OCI-LY1 (cell line): ENCODE results near the gene HTR2C.

Experiments used
- H2AFZ ChIP-seq: fragments of 200-600 bp; sonication (generic), shearing (Covaris generic); 2 replicates; pipeline ENCODE4 v1.6.0; 2014; ENCODE audit warnings: antibody characterized with exemption, mild to moderate bottlenecking, low read length
- H3F3A ChIP-seq: fragments of 200-600 bp; sonication (generic), shearing (Covaris generic); 2 replicates; pipeline ENCODE4 v1.6.0; 2014; ENCODE audit warnings: mild to moderate bottlenecking, antibody characterized with exemption, low read length, moderate library complexity; ENCODE audit not compliant: insufficient read depth
- H3K27ac ChIP-seq: fragments of 200-600 bp; sonication (generic); 2 replicates; pipeline ENCODE4 v1.5.1; 2014; ENCODE audit warnings: low read length, mixed run types, mild to moderate bottlenecking, low read depth; ENCODE audit not compliant: poor library complexity, severe bottlenecking
- H3K27me3 ChIP-seq: fragments of 200-600 bp; sonication (generic); 2 replicates; pipeline ENCODE4 v1.6.0; 2014; ENCODE audit warnings: antibody characterized with exemption, mild to moderate bottlenecking, low read length, moderate library complexity; ENCODE audit not compliant: insufficient read depth
- H3K36me3 ChIP-seq: fragments of 200-600 bp; sonication (generic); 2 replicates; pipeline ENCODE4 v1.6.1; 2014; ENCODE audit warnings: mild to moderate bottlenecking, antibody characterized with exemption, low read length, moderate library complexity, mixed read lengths; ENCODE audit not compliant: insufficient read depth
- H3K4me1 ChIP-seq: fragments of 200-600 bp; sonication (generic); 2 replicates; pipeline ENCODE4 v1.5.1; 2014; ENCODE audit warnings: mild to moderate bottlenecking, low read length, moderate library complexity; ENCODE audit not compliant: insufficient read depth, severe bottlenecking
- H3K4me2 ChIP-seq: fragments of 200-600 bp; sonication (generic), shearing (Covaris generic); 2 replicates; pipeline ENCODE4 v1.6.1; 2014; ENCODE audit warnings: low read length
- H3K4me3 ChIP-seq: fragments of 200-600 bp; sonication (generic); 2 replicates; pipeline ENCODE4 v1.5.1; 2014; ENCODE audit warnings: low read length, low read depth, mild to moderate bottlenecking, mixed read lengths; ENCODE audit not compliant: poor library complexity, severe bottlenecking
- H3K79me2 ChIP-seq: fragments of 200-600 bp; shearing (Covaris generic); 2 replicates; pipeline ENCODE4 v1.6.1; 2016; ENCODE audit warnings: mixed run types, low read length, mixed read lengths; ENCODE audit not compliant: insufficient read depth
- H3K9ac ChIP-seq: fragments of 200-600 bp; sonication (generic), shearing (Covaris generic); 2 replicates; pipeline ENCODE4 v1.6.1; 2014; ENCODE audit warnings: mild to moderate bottlenecking, low read length, mixed read lengths
- H3K9me2 ChIP-seq: fragments of 200-600 bp; sonication (generic), shearing (Covaris generic); 2 replicates; pipeline ENCODE4 v1.6.1; 2014; ENCODE audit warnings: low read depth, mild to moderate bottlenecking, low read length, mixed read lengths
- H3K9me3 ChIP-seq: fragments of 200-600 bp; shearing (Covaris generic); 2 replicates; pipeline ENCODE4 v1.6.1; 2014; ENCODE audit warnings: low read length, mixed read lengths
- H4K20me1 ChIP-seq: fragments of 200-600 bp; sonication (generic), shearing (Covaris generic); 2 replicates; pipeline ENCODE4 v1.6.0; 2016; ENCODE audit warnings: mild to moderate bottlenecking, low read length; ENCODE audit not compliant: insufficient read depth
- EZH2 ChIP-seq: fragments of 200-600 bp; sonication (generic), shearing (Covaris generic); IDR thresholded peaks from 2 replicates; pipeline ENCODE4 v1.8.0; 2017; ENCODE audit warnings: borderline replicate concordance, mixed run types, mild to moderate bottlenecking, antibody characterized with exemption, low read length, moderate library complexity, mixed read lengths
- TF ChIP-seq, protein P1 (sequence below): fragments of 200-600 bp; sonication (generic), shearing (Covaris generic); IDR thresholded peaks from 2 replicates; pipeline ENCODE4 v1.5.1; 2017; ENCODE audit warnings: mild to moderate bottlenecking, antibody characterized with exemption, low read length, moderate library complexity, mixed read lengths

The HTR2C gene

DNA sequence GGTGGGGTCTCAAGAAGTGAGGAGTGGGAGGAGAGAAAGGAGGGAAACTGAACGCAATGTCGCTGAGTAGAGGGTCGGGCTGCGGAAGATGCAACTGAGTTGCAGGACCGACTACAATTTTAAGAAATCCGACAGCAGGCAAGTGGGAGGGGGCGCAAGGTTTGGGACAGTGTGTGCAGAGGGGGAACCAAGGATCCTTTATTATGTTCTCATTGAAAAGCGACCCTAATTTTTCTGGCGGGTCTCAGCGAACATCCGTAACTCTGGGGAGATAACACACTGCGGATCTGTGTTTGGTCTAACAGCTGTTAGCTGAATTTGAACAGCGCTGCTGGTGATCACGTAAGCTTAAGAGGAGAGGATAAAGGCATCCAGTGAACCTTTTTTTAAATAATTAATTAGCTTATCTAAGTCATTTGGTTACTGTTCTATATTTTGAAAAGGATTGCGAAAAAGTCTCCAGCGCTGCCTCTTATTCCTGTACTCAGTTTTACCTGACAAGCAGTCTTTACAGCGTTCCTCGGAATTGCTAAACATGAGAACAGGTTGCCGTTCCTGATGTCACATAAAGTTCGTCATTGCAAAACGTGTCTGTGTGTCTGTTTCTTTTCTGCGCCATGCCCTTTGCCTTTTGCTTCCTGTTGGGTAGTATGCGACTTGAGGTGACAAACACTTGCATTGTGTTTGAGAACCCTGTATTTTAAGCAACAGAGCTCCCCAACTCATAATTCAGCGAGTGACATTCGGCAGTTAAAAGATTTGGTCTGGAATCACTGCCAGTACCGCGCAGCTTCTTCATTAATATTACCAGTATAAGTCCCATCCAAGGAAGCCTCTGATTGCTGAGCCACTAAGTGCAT, 1.3 kb downstream of the HTR2C start:
- no peaks in the 10 kb centered on the region for H3K27me3 ChIP-seq

DNA sequence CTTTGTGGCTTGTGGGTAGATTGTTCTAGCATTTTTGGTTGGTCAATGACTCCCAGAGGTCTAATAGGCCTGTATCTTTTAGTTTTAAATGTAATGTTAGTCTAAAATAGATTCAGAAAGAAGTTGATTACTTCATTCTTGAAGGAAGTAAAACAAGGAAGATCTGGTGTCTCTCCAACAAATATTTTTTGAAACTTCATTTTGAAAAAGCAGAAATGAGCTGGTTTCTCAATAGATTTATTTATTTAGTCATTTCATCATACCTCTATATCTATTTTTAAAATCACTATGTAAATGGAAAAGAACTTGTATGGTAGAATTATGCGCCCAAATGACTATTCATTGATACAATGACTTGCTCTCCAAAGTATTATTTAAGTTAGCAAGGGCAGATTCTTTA, 7.2 kb downstream of the HTR2C start:
- no peaks in the 10 kb centered on the region for H3K9me3 ChIP-seq
- no peak overlapping the region for H3K27ac ChIP-seq
- H2AFZ ChIP-seq, result no peak overlapping the region
- H3K27me3 ChIP-seq, result no peaks in the 10 kb centered on the region
- no peaks in the 10 kb centered on the region for H3K9me2 ChIP-seq
- H3K9ac ChIP-seq, result no peak overlapping the region
- H3K4me3 ChIP-seq, result no peak overlapping the region
- no peaks in the 10 kb centered on the region for H3F3A ChIP-seq
- H3K4me1 ChIP-seq, result no peaks in the 10 kb centered on the region
- H3K4me2 ChIP-seq, result no peak overlapping the region
- H3K36me3 ChIP-seq, result no peaks in the 10 kb centered on the region
- H4K20me1 ChIP-seq, result no peaks in the 10 kb centered on the region
- no peaks in the 10 kb centered on the region for H3K79me2 ChIP-seq
- no peak for TF ChIP-seq EZH2
- TF ChIP-seq, protein P1, sequence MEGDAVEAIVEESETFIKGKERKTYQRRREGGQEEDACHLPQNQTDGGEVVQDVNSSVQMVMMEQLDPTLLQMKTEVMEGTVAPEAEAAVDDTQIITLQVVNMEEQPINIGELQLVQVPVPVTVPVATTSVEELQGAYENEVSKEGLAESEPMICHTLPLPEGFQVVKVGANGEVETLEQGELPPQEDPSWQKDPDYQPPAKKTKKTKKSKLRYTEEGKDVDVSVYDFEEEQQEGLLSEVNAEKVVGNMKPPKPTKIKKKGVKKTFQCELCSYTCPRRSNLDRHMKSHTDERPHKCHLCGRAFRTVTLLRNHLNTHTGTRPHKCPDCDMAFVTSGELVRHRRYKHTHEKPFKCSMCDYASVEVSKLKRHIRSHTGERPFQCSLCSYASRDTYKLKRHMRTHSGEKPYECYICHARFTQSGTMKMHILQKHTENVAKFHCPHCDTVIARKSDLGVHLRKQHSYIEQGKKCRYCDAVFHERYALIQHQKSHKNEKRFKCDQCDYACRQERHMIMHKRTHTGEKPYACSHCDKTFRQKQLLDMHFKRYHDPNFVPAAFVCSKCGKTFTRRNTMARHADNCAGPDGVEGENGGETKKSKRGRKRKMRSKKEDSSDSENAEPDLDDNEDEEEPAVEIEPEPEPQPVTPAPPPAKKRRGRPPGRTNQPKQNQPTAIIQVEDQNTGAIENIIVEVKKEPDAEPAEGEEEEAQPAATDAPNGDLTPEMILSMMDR, result no peak

More for the DNA sequence above, 1.3 kb downstream of the HTR2C start:
- Histone ChIP-seq H3K9ac (no peak overlapping the region), H3K9me2 (no peaks in the 10 kb centered on the region), H4K20me1 (no peaks in the 10 kb centered on the region), H3K79me2 (no peaks in the 10 kb centered on the region), H3F3A (no peaks in the 10 kb centered on the region), H2AFZ (no peak overlapping the region), H3K4me3 (no peak overlapping the region), H3K4me2 (no peak overlapping the region), H3K27ac (no peak overlapping the region), H3K9me3 (no peaks in the 10 kb centered on the region), H3K4me1 (no peaks in the 10 kb centered on the region), H3K36me3 (no peaks in the 10 kb centered on the region)
- TF ChIP-seq, protein P1, result no peak
- no peak for TF ChIP-seq EZH2

DNA sequence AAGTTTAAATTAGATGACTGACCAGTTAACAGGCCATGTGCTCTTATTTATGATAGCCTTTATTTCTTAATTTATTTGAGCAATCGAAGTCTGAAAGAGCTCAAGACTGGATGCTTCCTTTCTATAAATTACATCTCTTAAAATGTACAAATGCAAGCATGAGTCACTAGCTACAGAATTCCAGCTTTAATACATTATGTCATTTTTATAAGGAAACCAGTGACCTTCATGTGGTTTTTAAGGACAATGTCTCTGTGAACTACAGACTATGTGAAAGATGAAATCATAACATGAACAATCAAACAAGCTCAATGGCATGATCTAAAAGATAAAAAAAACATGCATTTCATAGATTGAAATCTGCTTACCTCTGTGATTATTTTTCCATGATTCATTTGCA, 15.4 kb downstream of the HTR2C start:
- Histone ChIP-seq H3K9me3 (no peaks in the 10 kb centered on the region), H3K4me1 (no peaks in the 10 kb centered on the region), H3K27ac (no peak overlapping the region), H3K36me3 (no peaks in the 10 kb centered on the region), H3K9me2 (no peaks in the 10 kb centered on the region), H3K4me3 (no peak overlapping the region), H4K20me1 (no peaks in the 10 kb centered on the region), H3K9ac (no peak overlapping the region), H3F3A (no peaks in the 10 kb centered on the region), H2AFZ (no peak overlapping the region), H3K27me3 (no peaks in the 10 kb centered on the region), H3K79me2 (no peaks in the 10 kb centered on the region), H3K4me2 (no peak overlapping the region)
- TF ChIP-seq EZH2, result no peak
- TF ChIP-seq, protein P1, result no peak
